Astrocyte of the hippocampus (primary cell): ENCODE measurements around the gene PDS5A.
"Not testable (repeated sequence)": the region's sequence is repeated elsewhere in the genome, so short reads cannot be mapped to it uniquely, and the experiment has no call there.

Source experiments
- DNase-seq: peaks from one replicate; pipeline ENCODE4 v3.0.0; 2011; ENCODE audit warnings: low read depth, low spot score

PDS5A gene

DNA sequence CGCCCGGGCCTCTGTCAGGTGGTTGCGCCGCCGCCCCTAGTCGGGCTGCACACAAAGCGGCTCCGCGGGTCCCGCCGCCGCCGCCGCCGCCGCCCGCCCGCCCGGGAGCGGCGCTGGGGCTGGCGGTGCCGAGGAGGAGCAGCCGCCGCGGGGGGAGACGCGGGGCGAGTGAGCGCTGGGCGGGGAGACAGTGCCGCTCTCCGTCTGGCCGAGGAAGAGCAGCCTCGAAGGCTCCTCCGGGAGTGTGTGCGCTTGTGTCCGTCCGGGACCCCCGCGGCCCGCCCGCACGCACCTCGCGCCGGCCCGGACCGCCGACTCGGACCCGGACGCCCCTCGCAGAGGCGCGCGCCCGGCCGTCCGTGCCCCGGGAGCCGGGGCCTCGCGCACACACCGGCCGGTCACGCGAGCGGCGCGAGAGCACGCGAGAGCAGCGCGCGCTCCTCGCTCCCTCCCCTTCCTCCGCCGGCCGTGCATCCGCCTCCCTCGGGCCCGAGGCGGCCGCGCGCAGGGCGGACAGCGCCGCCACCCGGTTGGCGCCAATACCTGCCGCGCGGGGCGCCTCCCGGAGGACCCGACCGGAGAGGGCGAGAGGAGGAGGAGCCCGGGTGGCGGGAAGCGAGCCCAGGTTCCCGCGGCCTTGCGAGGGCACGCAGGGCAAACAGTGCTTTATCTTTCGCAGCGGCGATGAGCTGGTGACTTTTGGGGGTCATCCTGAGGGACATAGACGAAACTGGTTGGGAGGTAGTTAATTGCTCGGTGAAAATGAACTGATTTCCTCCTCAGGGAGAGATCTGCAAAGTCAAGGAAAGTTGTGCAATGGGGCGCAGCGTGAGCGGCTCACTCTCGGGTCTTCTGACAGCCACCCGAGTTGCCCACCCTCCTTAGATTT lies at the start of gene PDS5A:
PDS5A (minus strand) TSS at position 423 of the 889 bp plus-strand sequence. CDS start 1,334 bp downstream, outside the sequence.
- DNase-seq = peak; percentile 98

GRCh38 chr4:40024049-40024448 lies 46.3 kb upstream of the PDS5A start:
- DNase-seq = not testable (repeated sequence)

- not testable (repeated sequence) for DNase-seq
Measured at GRCh38 chr4:40021116-40021515, 43.4 kb upstream of the PDS5A start.

GRCh38 chr4:40020221-40020620 lies 42.5 kb upstream of the PDS5A start:
- no peak for DNase-seq

DNA sequence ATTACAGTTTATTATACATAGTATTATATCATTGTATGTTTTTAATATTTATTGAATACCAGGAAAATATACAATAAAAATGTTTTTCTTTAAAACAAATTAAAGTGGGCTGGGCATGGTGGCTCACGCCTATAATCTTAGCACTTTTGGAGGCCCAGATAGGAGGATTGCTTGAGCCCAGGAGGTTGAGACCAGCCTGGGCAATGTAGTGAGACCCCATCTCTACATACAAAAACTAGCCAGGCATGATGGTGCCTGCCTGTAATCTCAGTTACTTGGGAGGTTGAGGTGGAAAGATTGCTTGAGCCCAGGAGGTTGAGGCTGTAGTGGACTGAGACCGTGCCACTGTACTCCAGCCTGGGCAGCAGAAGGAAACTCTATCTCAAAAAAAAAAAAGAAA lies 38.3 kb upstream of the PDS5A start:
- DNase-seq = no peak

GRCh38 chr4:40003986-40004385 lies 26.3 kb upstream of the PDS5A start:
- peak; percentile 5 for DNase-seq

DNA sequence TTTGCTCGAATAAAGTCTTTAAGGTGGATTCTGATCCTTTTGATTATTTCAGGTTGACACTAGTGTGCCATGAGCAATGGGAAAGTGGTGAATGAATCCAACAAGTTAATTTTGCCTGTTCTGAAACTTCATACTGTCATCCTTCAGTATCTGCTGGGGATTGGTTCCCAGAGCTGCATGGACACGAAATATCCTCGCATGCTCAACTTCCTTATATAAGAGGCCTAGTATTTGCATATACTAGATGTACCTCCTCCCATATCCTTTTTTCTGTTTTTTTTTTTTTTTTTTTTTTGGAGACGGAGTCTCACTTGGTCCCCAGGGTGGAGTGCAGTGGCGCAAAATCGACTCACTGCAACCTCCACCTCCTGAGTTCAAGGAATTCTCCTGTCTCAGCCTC lies 23.0 kb upstream of the PDS5A start:
- no peak for DNase-seq

DNA sequence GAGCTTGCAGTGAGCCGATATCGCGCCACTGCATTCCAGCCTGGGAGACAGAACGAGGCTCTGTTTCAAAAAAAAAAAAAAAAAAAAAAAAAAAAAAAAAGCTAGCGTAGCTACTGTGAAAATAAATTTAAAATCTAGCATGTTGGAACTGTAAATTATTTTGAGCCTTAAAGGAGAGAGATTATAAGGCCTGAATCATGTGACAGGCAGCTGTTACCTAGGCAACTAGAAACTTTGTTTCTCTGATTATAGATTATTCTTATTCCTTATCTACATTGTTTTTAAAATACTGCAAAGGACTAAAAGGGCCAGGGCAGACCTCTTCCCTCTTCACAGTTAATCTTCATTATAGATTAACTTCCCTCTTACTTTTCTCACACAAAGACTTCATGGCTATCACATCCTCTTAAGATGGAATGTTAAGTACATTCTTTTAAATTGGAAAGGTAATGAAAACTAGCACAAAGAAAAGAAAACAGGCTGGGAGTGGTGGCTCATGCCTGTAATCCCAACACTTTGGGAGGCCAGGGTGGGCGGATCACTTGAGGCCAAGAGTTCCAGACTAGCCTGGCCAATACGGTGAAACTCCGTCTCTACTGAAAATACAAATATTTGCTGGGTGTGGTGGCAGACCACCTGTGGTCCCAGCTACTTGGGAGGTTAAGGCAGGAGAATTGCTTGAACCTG lies 21.1 kb upstream of the PDS5A start:
- DNase-seq = peak; percentile 7

GRCh38 chr4:39996811-39997210 lies 19.1 kb upstream of the PDS5A start:
- no peak for DNase-seq

GRCh38 chr4:39994406-39994805 lies 16.7 kb upstream of the PDS5A start:
- no peak for DNase-seq

- not testable (repeated sequence) for DNase-seq
Measured at GRCh38 chr4:39989381-39989780, 11.7 kb upstream of the PDS5A start.

GRCh38 chr4:39987485-39987884 lies 9.8 kb upstream of the PDS5A start:
- no peak for DNase-seq

DNA sequence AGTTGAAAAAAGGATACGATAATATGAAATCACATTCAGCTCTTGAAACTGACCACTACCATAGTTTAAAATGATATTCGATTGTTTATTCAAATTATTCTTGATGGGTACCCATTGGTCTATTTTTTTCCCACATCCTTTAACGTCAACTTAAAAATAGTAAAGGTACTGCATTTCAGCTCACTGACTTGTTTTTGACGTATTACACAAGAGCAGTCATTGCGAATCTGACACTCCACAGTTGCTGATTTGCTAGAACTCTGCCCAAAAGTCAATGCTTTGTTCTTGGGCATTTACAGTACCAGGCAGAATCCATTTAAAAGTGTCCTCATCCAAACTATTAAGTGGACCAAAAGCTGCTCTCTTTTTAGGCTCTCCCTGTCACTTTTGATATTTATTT lies 1.2 kb upstream of the PDS5A start:
- DNase-seq = no peak

DNA sequence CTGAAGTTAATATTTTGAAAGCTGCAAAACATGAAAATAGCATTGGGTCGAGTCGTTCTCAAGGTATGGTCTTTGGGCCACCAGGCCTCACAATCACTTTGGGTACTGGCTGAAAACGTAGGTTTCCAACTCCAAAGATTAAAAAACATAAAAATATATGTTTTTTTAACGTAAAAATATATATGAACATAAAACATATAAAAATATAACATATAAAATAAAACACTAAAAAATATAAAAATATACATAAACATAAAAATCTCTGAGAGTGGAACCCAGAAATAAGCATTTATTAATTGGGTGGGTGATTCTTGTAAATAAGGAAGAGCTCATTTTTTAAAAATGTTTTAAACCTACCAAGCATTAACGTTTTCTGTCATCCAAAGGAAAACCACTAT lies 666 bp upstream of the PDS5A start:
- no peak for DNase-seq

DNA sequence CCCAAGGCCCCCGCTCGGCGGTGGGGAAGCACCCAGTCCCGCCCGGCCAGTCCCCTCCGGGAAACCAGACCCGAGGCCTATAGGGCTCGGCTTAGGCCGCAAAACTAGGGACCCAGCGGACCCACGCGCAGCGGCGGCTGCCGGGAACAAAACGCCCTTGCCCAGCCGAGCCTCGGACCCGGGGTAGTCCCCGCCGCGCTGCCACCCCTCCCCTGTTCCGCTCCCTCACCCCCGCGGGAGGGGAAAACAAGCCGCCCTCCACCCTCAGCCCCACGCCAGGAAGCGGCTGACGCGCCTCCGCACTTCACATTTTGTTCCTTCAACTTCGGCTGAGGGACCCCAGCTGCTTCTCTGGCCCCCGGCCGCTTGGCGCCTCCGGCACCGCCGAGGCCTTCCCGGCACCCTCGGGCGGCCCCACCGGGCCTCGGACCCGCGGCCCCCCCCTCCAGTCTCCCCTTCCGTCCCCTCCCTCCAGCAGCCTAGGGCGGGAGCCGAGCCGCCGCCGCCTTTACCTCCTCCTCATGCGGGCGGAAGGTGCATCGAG lies 694 bp downstream of the PDS5A start:
- peak; percentile 53 for DNase-seq

DNA sequence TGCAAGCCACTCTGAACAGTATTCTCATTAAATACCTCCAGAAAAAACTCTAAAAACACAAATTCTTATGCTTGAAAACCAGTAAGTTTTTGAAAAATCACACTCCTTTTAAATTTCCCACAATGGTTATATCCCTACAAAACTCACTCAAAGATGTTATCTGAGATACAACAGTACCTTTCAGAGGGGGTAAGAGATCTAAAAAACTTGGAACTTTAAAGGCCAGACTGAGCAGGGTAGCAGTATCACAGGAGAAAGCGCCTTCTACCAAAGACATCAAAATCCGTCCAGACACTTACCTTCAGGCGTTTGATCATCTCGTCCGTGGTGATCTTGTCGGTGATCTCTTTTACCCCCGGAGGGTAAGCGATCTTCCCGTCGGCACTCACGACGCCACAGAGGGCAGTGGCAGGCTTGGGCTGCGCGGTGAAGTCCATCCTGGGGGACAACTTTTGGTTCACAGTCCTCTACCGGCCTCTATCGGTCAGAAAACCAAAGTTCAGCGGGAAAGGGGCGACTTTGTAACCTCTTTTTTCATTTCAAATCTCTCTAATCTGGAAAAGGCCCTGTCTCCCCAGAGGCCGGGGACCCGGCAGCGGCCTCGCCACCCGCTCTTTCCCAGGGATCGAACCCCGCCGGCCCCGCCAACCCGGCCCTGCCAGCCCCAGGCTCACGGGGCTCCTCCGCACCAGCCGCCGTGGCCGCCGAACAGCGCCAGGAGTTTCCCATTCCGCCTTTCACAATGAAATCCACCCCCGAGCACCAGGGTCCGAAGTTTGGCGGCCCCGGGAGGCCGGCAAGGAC lies 1.4 kb downstream of the PDS5A start:
- peak; percentile 91 for DNase-seq

DNA sequence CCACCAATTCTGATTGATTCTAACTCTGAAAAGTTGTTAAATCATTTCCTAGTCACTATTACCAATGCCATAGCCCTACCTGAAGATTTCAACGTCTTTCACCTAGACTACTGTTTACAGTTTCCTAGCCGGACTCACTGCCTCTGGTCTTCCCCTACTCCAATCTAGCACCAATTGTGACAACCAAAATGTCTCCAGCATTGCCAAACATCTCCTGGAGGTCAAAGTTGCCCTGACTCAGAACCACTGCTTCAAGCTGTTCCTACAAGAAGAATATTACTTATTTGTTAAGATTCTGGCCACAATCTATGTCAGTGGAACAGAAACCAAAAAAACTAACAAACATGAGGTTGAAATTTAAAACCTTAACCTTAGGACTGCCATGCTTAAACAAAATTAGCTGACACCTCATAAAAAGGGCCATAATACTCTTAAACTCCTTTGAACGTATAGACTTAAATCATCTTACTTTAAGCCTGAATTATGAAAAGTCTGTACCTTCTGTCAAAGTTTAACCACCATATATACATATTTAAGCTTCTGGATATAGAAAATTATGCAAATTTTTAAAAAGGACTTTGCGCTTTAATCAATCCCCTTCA lies 2.1 kb downstream of the PDS5A start:
- no peak for DNase-seq

DNA sequence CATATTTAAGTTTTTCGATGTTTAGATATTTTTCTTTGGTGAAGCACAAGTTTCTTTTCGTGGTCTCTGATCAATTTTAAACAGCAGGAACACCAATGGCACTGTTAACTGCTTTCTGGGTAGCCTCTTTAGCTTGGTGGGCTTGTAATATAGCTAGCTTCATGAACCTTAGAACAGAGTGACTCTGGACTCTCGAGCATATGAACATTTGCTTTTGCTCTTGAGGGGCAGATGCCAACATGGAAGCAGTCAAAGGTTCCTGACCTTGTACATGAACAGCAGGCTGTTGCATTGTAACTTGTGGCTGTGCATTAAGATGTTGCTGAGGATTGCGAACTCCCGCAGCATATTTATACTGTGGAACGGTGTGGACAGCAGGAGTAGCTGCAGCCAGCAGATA lies 4.7 kb downstream of the PDS5A start:
- DNase-seq = not testable (repeated sequence)

DNA sequence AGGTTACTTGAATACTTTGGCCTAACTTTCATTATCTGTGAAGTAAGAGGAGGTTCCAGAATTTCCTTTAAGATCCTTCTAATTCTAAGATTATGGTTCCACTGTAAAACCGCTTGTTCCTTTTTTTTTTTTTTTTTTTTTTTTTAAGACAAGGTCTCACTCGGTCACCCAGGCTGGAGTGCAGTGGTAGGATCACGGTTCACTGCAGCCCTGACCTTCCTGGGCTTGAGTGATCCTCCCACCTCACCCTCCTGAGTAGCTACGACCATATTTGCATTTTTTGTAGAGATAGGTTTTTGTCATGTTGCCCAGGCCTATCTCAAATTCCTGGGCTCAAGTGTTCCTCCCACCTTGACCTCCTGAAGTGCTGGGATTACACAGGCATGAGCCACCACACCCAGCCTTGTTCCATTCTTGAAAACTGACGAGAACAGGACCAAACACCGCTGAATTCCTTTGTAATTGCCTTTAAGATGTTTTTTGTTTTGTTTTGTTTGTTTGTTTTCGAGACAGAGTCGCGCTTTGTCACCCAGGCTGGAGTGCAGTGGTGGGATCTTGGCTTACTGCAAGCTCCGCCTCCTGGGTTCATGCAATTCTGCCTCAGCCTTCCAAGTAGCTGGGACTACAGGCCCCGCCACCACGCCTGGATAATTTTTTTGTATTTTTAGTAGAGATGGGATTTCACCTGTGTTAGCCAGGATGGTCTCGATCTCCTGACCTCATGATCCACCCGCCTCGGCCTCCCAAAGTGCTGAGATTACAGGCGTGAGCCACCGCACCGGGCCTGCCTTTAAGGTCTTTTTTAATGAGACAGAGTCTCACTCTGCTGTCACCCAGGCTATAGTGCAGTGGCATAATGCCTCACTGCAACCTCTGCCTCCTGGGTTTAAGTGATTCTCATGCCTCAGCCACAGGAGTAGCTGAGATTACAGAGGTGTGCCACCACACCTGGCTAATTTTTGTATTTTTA lies 6.8 kb downstream of the PDS5A start:
- DNase-seq = peak; percentile 62

DNA sequence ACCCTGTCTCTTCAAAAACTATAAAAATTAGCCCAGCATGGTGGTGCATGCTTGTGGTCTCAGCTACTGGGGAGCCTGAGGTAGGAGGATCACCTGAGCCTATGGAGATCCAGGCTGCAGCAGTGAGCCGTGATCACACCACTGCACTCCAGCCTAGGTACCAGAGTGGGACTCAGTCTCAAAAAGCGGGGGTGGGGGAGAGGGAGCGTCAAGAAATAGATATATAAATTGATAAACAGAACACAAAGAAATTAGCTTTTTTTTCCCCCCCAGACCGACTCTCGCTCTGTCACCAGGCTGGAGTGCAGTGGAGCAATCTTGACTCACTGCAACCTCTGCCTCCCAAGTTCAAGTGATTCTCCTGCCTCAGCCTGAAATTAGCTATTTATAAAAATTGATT lies 14.1 kb downstream of the PDS5A start:
- no peak for DNase-seq
